CD14-positive monocyte (primary cell): ENCODE measurements around the gene FRS2. TPM values are rescaled to one million over a fixed set of nuclear protein-coding genes. Genes with fewer than 3 reads are reported as not detected.

ENCODE experiments used
- DNase-seq, 3 donors: peaks; one replicate each; pipeline ENCODE4 v3.0.0-alpha.2; 2011 to 2022
- H2AFZ ChIP-seq: 2 replicates; pipeline ENCODE4 v1.6.0; 2012; ENCODE audit warnings: mild to moderate bottlenecking, low read depth, low read length, inconsistent platforms; ENCODE audit not compliant: insufficient read depth, poor library complexity, severe bottlenecking
- H3K27ac ChIP-seq, 2 donors: 1 replicate in 1 of 2; 2 replicates in 1 of 2; pipeline ENCODE4 v1.5.1; 2012 to 2013; ENCODE audit warnings: low read length in 2 of 2, control low read depth in 1 of 2, inconsistent platforms in 1 of 2, low read depth in 1 of 2, mild to moderate bottlenecking in 1 of 2
- H3K27me3 ChIP-seq, 2 donors: one replicate each; pipeline versions ENCODE4 v1.6.0 to v1.6.1; 2011 to 2013; ENCODE audit warnings: low read length in 2 of 2; ENCODE audit not compliant: control insufficient read depth in 2 of 2, insufficient read depth in 2 of 2
- H3K36me3 ChIP-seq, 2 donors: replicated peaks in 1 of 2; 1 replicate in 1 of 2; 2 replicates in 1 of 2; pipeline versions ENCODE4 v1.5.1 to v1.6.1; 2012 to 2013; ENCODE audit warnings: low read length in 2 of 2, control low read depth in 1 of 2, inconsistent platforms in 1 of 2, mild to moderate bottlenecking in 1 of 2; ENCODE audit not compliant: insufficient read depth in 2 of 2, control insufficient read depth in 1 of 2
- H3K4me1 ChIP-seq, 2 donors: 1 replicate in 1 of 2; 2 replicates in 1 of 2; pipeline versions ENCODE4 v1.5.1 to v1.6.1; 2012 to 2013; ENCODE audit warnings: low read length in 2 of 2, control low read depth in 1 of 2, inconsistent platforms in 1 of 2, mild to moderate bottlenecking in 1 of 2, moderate library complexity in 1 of 2; ENCODE audit not compliant: insufficient read depth in 2 of 2, control insufficient read depth in 1 of 2
- H3K4me2 ChIP-seq: replicated peaks from 2 replicates; pipeline ENCODE3; 2012; ENCODE audit warnings: low read length, moderate library complexity, mild to moderate bottlenecking; ENCODE audit not compliant: poor library complexity, severe bottlenecking; ENCODE audit errors: extremely low read depth
- H3K4me3 ChIP-seq, 3 experiments: fragments of 200-600 bp in 1 of 3; sonication (generic) in 1 of 3; replicated peaks in 1 of 3; 1 replicate in 2 of 3; 2 replicates in 1 of 3; pipeline ENCODE4 v1.5.1; 2011 to 2013; ENCODE audit warnings: low read length in 3 of 3, mild to moderate bottlenecking in 3 of 3, control low read depth in 2 of 3, low read depth in 2 of 3, inconsistent platforms in 1 of 3, moderate library complexity in 1 of 3
- H3K79me2 ChIP-seq: 2 replicates; pipeline ENCODE4 v1.6.0; 2012; ENCODE audit warnings: mild to moderate bottlenecking, control low read depth, inconsistent platforms, low read length, moderate library complexity; ENCODE audit not compliant: insufficient read depth
- H3K9ac ChIP-seq: 2 replicates; pipeline ENCODE4 v1.6.0; 2017; ENCODE audit warnings: low read length, mild to moderate bottlenecking; ENCODE audit not compliant: insufficient read depth, poor library complexity, severe bottlenecking
- H3K9me3 ChIP-seq, 2 donors: replicated peaks in 1 of 2; 1 replicate in 1 of 2; 2 replicates in 1 of 2; pipeline versions ENCODE4 v1.5.1 to v1.6.1; 2012 to 2013; ENCODE audit warnings: low read length in 2 of 2, control low read depth in 1 of 2; ENCODE audit not compliant: control insufficient read depth in 1 of 2, insufficient read depth in 1 of 2
- H4K20me1 ChIP-seq: 2 replicates; pipeline ENCODE4 v1.6.0; 2012; ENCODE audit warnings: mild to moderate bottlenecking, low read length, control low read depth, moderate library complexity; ENCODE audit not compliant: insufficient read depth
- H3K27ac Mint-ChIP-seq, 7 donors: one replicate each; pipeline ENCODE4 v1.8.0; 2020; ENCODE audit warnings: mild to moderate bottlenecking in 7 of 7, mixed read lengths in 7 of 7, moderate library complexity in 6 of 7, inconsistent platforms in 2 of 7
- H3K27me3 Mint-ChIP-seq, 3 donors: one replicate each; pipeline ENCODE4 v1.8.0; 2021 to 2022; ENCODE audit warnings: low read depth in 3 of 3, mild to moderate bottlenecking in 3 of 3, mixed read lengths in 3 of 3, moderate library complexity in 3 of 3, inconsistent platforms in 1 of 3
- H3K36me3 Mint-ChIP-seq, 2 donors: one replicate each; pipeline ENCODE4 v1.8.0; 2020; ENCODE audit warnings: mixed read lengths in 2 of 2, inconsistent platforms in 1 of 2, mild to moderate bottlenecking in 1 of 2
- H3K4me1 Mint-ChIP-seq: one replicate; pipeline ENCODE4 v1.8.0; 2020; ENCODE audit warnings: mild to moderate bottlenecking, mixed read lengths
- H3K4me3 Mint-ChIP-seq, 2 donors: one replicate each; pipeline ENCODE4 v1.8.0; 2020; ENCODE audit warnings: mild to moderate bottlenecking in 2 of 2, mixed read lengths in 2 of 2, moderate library complexity in 1 of 2
- H3K9me3 Mint-ChIP-seq, 7 donors: one replicate each; pipeline ENCODE4 v1.8.0; 2020 to 2022; ENCODE audit warnings: mixed read lengths in 7 of 7, mild to moderate bottlenecking in 6 of 7, moderate library complexity in 6 of 7, inconsistent platforms in 2 of 7
- WGBS: methylation state at CpG from one replicate; pipeline ENCODE4 v1.1.5; 2013; ENCODE audit warnings: missing lambda C conversion rate; ENCODE audit not compliant: insufficient coverage; 5-methylcytosine and 5-hydroxymethylcytosine counted together
- intact Hi-C, 2 donors: fragments of 100-400 bp; cut with micrococcal nuclease; formaldehyde crosslinking; loops; one replicate each; pipeline versions ENCODE4 v1.15.0 to v1.15.1; 2023
- polyA plus RNA-seq, 3 donors: library from polyadenylated mRNA; depleted of rRNA in 1 of 3; unstranded in 2 of 3; stranded (reverse) in 1 of 3; fragments of 300-500 nt in 2 of 3; fragments of >200 nt in 1 of 3; fragmentation: Illumina TruSeq in 2 of 3; gene quantifications; 1 replicate in 2 of 3; 2 replicates in 1 of 3; pipeline ENCODE4 v1.2.3, GENCODE V29; 2012 to 2021
- TF ChIP-seq, protein P1 (sequence below): fragments of 200-600 bp; IDR thresholded peaks from one replicate; pipeline ENCODE4 v1.8.0; 2022; ENCODE audit warnings: antibody characterized with exemption, mild to moderate bottlenecking

Gene FRS2
- polyA plus RNA-seq, 3 donors, result 6.8 to 13.6 (median 13.0) TPM

DNA sequence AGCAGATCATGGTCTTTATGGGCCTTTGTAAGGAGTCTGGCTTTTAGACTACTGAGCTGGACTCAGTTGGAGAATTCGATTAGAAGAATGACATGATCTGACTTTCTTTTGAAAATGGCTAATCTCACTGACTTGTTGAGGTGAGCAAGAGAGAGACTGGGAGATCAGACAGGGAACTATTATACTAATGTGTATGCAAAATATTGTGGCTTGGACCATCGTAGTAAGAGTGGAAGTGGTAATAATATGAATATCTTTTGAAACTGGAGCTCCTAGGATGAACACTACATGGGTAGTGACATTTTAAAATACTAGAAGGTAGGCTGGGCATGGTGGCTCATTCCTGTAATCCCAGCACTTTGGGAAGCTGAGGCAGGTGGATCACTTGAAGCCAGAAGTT, 58.8 kb downstream of the FRS2 start:
- H3K36me3 Mint-ChIP-seq, result peaks cover 13 to 23% of the 10 kb centered on the region in 2 donors
- H3K79me2 ChIP-seq, result peaks cover 46% of the 10 kb centered on the region

GRCh38 chr12:69533844-69534243, 63.7 kb downstream of the FRS2 start:
- H3K9ac ChIP-seq, result no peak overlapping the region
- TF ChIP-seq, protein P1, sequence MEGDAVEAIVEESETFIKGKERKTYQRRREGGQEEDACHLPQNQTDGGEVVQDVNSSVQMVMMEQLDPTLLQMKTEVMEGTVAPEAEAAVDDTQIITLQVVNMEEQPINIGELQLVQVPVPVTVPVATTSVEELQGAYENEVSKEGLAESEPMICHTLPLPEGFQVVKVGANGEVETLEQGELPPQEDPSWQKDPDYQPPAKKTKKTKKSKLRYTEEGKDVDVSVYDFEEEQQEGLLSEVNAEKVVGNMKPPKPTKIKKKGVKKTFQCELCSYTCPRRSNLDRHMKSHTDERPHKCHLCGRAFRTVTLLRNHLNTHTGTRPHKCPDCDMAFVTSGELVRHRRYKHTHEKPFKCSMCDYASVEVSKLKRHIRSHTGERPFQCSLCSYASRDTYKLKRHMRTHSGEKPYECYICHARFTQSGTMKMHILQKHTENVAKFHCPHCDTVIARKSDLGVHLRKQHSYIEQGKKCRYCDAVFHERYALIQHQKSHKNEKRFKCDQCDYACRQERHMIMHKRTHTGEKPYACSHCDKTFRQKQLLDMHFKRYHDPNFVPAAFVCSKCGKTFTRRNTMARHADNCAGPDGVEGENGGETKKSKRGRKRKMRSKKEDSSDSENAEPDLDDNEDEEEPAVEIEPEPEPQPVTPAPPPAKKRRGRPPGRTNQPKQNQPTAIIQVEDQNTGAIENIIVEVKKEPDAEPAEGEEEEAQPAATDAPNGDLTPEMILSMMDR, result no peak
- 100% methylated on average over 1 of the region's 3 CpGs for WGBS
- H3K27ac ChIP-seq, result no peak overlapping the region
- no peaks in the 10 kb centered on the region for H3K27me3 Mint-ChIP-seq
- H3K4me3 Mint-ChIP-seq, result no peak overlapping the region
- H3K9me3 Mint-ChIP-seq, result no peaks in the 10 kb centered on the region
- peaks cover 15 to 25% of the 10 kb centered on the region in 2 donors for H3K36me3 ChIP-seq
- DNase-seq, result no peak
- no peak overlapping the region for H3K4me2 ChIP-seq
- no peaks in the 10 kb centered on the region for H3K4me1 Mint-ChIP-seq
- H2AFZ ChIP-seq, result no peak overlapping the region
- no peaks in the 10 kb centered on the region for H3K4me1 ChIP-seq
- intact Hi-C loops, result no loop called here
- no peaks in the 10 kb centered on the region for H3K27me3 ChIP-seq
- H3K36me3 Mint-ChIP-seq, result peaks cover 25 to 44% of the 10 kb centered on the region in 2 donors
- peaks cover 13% of the 10 kb centered on the region for H3K79me2 ChIP-seq
- peaks cover 31% of the 10 kb centered on the region for H4K20me1 ChIP-seq
- no peaks in the 10 kb centered on the region for H3K9me3 ChIP-seq
- H3K4me3 ChIP-seq, result no peak overlapping the region
- H3K27ac Mint-ChIP-seq, result no peak overlapping the region

More for the DNA sequence above, 58.8 kb downstream of the FRS2 start:
- DNase-seq, result no peak
- Mint-ChIP-seq H3K4me1 (peaks cover 7% of the 10 kb centered on the region), H3K4me3 (no peak overlapping the region), H3K27ac (no peak overlapping the region), H3K27me3 (no peaks in the 10 kb centered on the region), H3K9me3 (peaks cover 0 to 4% (median 0%) of the 10 kb centered on the region in 7 donors)
- Histone ChIP-seq H3K27ac (no peak overlapping the region), H4K20me1 (peaks cover 61% of the 10 kb centered on the region), H3K27me3 (no peaks in the 10 kb centered on the region), H3K9ac (no peak overlapping the region), H3K36me3 (peaks cover 11 to 25% of the 10 kb centered on the region in 2 donors), H3K4me3 (no peak overlapping the region), H2AFZ (no peak overlapping the region), H3K4me1 (no peaks in the 10 kb centered on the region), H3K4me2 (no peak overlapping the region), H3K9me3 (no peaks in the 10 kb centered on the region)
- 100% methylated on average over 1 of the region's 2 CpGs for WGBS
- intact Hi-C loops, result no loop called here
- TF ChIP-seq, protein P1, result no peak
